Osteocyte (in vitro differentiated cells): ENCODE results near the gene NUP133. TPM values are rescaled to one million over a fixed set of nuclear protein-coding genes. Genes with fewer than 3 reads are reported as not detected.

Experiments
- DNase-seq: peaks from one replicate; pipeline ENCODE4 v3.0.0; 2021; ENCODE audit warnings: mixed read lengths; ENCODE audit not compliant: unreplicated experiment; ENCODE audit errors: extremely low spot score
- H3K27ac Mint-ChIP-seq: one replicate; pipeline ENCODE4 v1.8.0; 2021; ENCODE audit warnings: mild to moderate bottlenecking, mixed read lengths; ENCODE audit not compliant: unreplicated experiment
- H3K27me3 Mint-ChIP-seq: one replicate; pipeline ENCODE4 v1.8.0; 2021; ENCODE audit warnings: mixed read lengths; ENCODE audit not compliant: unreplicated experiment
- H3K36me3 Mint-ChIP-seq: one replicate; pipeline ENCODE4 v1.8.0; 2021; ENCODE audit warnings: mixed read lengths; ENCODE audit not compliant: unreplicated experiment
- H3K4me1 Mint-ChIP-seq: one replicate; pipeline ENCODE4 v1.8.0; 2021; ENCODE audit warnings: mixed read lengths; ENCODE audit not compliant: unreplicated experiment
- H3K4me3 Mint-ChIP-seq: one replicate; pipeline ENCODE4 v1.8.0; 2021; ENCODE audit warnings: mild to moderate bottlenecking, moderate library complexity, mixed read lengths; ENCODE audit not compliant: unreplicated experiment
- H3K9me3 Mint-ChIP-seq: one replicate; pipeline ENCODE4 v1.8.0; 2021; ENCODE audit warnings: mixed read lengths; ENCODE audit not compliant: unreplicated experiment
- total RNA-seq: library from RNA; stranded (reverse); gene quantifications from 2 replicates; pipeline ENCODE4 v1.2.1, GENCODE V29; 2021
- TF ChIP-seq, protein P1 (sequence below): fragments of 200-600 bp; sonication (generic); IDR thresholded peaks from 2 replicates; pipeline ENCODE4 v1.5.0; 2021; ENCODE audit warnings: antibody characterized with exemption, mild to moderate bottlenecking, moderate library complexity

NUP133 gene
- total RNA-seq, 1 donor from 2014 or later = 40.4 TPM

DNA sequence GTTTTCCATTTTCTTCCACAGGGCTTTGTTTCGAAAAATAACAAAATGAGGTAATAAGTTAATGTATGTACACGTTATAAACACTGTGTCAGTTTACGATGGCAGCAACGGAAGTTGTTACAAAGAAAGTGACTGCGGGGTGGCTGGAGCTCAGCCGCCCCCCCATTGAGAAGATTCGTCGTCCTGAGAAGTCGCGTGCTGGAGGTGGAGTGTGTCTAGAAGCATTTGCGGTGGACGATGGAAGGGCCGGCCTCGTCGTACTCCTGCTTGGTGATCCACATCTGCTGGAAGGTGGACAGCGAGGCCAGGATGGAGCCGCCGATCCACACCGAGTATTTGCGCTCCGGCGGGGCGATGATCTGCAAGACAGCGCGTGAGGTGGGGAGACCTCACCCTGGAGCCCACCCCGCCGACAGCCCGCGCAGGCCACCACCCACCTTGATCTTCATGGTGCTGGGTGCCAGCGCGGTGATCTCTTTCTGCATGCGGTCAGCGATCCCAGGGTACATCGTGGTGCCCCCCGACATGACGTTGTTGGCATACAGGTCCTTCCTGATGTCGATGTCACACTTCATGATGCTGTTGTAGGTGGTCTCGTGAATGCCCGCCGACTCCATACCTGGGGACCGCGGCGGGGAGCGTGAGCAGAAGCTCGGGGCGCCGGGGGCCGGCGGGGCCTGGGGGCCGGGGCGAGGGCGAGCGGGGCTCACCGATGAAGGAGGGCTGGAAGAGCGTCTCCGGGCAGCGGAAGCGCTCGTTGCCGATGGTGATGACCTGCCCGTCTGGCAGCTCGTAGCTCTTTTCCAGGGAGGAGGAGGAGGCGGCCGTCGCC is 76.6 kb downstream of the NUP133 start:
- H3K27ac Mint-ChIP-seq = no peak overlapping the region
- peak overlapping the region; percentile 39 for H3K4me3 Mint-ChIP-seq
- TF ChIP-seq, protein P1, sequence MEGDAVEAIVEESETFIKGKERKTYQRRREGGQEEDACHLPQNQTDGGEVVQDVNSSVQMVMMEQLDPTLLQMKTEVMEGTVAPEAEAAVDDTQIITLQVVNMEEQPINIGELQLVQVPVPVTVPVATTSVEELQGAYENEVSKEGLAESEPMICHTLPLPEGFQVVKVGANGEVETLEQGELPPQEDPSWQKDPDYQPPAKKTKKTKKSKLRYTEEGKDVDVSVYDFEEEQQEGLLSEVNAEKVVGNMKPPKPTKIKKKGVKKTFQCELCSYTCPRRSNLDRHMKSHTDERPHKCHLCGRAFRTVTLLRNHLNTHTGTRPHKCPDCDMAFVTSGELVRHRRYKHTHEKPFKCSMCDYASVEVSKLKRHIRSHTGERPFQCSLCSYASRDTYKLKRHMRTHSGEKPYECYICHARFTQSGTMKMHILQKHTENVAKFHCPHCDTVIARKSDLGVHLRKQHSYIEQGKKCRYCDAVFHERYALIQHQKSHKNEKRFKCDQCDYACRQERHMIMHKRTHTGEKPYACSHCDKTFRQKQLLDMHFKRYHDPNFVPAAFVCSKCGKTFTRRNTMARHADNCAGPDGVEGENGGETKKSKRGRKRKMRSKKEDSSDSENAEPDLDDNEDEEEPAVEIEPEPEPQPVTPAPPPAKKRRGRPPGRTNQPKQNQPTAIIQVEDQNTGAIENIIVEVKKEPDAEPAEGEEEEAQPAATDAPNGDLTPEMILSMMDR = no peak
- no peaks in the 10 kb centered on the region for H3K9me3 Mint-ChIP-seq
- peaks cover 8% of the 10 kb centered on the region for H3K4me1 Mint-ChIP-seq
- no peak for DNase-seq
- peaks cover 43% of the 10 kb centered on the region for H3K27me3 Mint-ChIP-seq
- no peaks in the 10 kb centered on the region for H3K36me3 Mint-ChIP-seq

DNA sequence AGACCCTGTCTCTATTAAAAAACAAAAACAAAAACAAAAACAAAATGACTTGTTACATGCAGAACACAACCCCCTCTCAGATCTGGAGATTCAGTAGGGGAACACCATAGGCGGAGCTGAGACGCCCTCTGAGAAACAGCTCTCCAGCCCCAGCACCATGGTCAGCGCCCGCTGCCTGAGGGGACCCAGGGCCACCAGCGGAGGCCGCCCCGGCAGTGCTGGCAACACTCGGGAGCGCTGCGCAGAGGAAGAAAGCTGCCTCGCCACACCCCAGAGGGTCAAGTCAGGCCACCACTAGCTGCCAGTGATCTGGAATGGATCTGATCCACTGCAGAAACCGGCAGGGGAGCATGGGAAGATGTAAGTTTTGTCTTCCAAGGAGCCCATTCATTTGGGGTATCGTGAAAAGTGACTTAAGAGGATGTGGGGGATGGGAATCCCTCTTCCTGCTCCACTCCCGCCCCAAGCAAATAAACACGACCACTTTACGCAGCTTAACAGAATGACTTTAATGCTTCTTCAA is 77.3 kb downstream of the NUP133 start:
- H3K36me3 Mint-ChIP-seq = no peaks in the 10 kb centered on the region
- no peak overlapping the region for H3K27ac Mint-ChIP-seq
- peaks cover 44% of the 10 kb centered on the region for H3K27me3 Mint-ChIP-seq
- no peak for DNase-seq
- peaks cover 8% of the 10 kb centered on the region for H3K4me1 Mint-ChIP-seq
- H3K9me3 Mint-ChIP-seq = no peaks in the 10 kb centered on the region
- TF ChIP-seq, protein P1 = no peak
- H3K4me3 Mint-ChIP-seq = no peak overlapping the region

DNA sequence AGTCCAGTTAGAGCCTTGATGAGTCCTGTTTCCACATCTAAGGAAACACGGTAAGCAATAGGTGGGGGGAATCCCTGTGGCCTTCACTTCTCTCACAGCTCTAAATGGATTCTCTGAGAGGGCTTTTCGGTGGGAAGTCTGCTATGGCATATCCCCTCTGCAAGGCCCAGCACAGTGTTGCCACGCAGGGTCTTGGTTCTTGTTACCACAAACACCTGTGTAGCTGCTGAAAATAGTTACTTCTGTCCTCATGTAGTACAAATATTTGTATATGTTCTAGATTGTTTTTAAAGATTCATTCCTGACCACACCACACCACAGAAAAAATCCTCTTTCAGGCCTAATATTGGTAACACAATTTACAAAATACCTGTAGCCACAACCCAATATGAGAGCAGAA is 79.9 kb downstream of the NUP133 start:
- Mint-ChIP-seq H3K9me3 (peaks cover 4% of the 10 kb centered on the region), H3K4me3 (no peak overlapping the region), H3K4me1 (peaks cover 8% of the 10 kb centered on the region), H3K27me3 (peaks cover 49% of the 10 kb centered on the region), H3K36me3 (no peaks in the 10 kb centered on the region), H3K27ac (no peak overlapping the region)
- TF ChIP-seq, protein P1 = no peak
- DNase-seq = peak; percentile 34

DNA sequence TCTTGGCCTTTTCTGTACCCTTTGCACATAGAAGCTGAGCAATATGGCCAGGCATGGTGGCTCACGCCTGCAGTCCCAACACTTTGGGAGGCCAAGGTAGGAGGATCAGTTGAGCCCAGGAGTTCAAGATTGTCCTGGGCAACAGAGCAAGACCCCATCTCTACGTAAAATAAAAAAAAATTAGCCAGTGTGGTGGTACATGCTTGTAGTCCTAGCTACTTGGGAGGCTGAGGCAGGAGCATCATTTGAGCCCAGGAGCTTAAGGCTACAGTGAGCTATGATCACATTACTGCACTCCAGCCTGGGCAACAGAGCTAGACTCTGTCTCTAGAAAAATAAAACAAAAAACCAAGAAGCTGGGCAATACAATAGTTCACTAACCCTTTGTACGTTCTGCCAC is 80.6 kb downstream of the NUP133 start:
- peaks cover 4% of the 10 kb centered on the region for H3K9me3 Mint-ChIP-seq
- no peak overlapping the region for H3K4me3 Mint-ChIP-seq
- no peak overlapping the region for H3K27ac Mint-ChIP-seq
- TF ChIP-seq, protein P1 = no peak
- H3K36me3 Mint-ChIP-seq = no peaks in the 10 kb centered on the region
- no peak for DNase-seq
- H3K27me3 Mint-ChIP-seq = peaks cover 47% of the 10 kb centered on the region
- H3K4me1 Mint-ChIP-seq = peaks cover 8% of the 10 kb centered on the region

DNA sequence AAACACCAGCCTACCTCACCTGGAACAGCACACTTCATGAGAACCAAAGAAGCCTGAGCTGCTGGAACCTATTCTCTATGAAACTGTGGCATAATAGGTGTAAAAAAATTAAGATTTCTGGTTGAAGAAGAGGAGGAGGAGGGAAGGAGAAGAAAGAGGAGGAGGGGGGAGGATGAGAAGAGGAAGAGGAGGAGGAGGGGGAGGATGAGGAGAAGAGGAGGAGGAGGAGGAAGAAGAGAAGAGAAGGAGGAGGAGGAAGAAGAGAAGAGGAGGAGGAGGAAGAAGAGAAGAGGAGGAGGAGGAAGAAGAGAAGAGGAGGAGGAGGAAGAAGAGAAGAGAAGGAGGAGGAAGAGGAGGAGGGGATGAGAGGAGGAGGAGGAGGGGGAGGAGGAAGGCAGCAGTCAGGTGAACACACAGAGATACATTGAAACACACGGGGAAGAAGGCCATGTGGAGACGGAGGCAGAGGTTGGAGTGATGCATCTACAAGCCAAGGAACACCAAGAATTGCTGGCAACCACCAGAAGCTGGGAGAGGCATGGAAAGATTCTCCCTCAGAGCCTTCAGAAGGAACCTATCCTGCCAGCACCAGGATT is 82.5 kb downstream of the NUP133 start:
- Mint-ChIP-seq H3K4me1 (peaks cover 1% of the 10 kb centered on the region), H3K36me3 (no peaks in the 10 kb centered on the region), H3K27ac (no peak overlapping the region), H3K4me3 (no peak overlapping the region), H3K27me3 (peaks cover 37% of the 10 kb centered on the region), H3K9me3 (peaks cover 4% of the 10 kb centered on the region)
- no peak for DNase-seq
- TF ChIP-seq, protein P1 = no peak
